Measurements from ENCODE around the gene IDI2. TPM values are rescaled to one million over a fixed set of nuclear protein-coding genes. Genes with fewer than 3 reads are reported as not detected.

Gene IDI2
- total RNA-seq, 1 donor from 2014 or later: not detected

GRCh38 chr10:985361-985760 is 40.3 kb downstream of the IDI2 start:
- H3K4me3 ChIP-seq (ENCODE audit: low read depth, low read length): no peak overlapping the region
- TF ChIP-seq CTCF (conservative IDR thresholded peaks at IDR 0.05; ENCODE audit: low read depth, low read length): no peak
- no peak for DNase-seq (ENCODE audit: low read depth)

GRCh38 chr10:983971-984655 is 41.5 kb downstream of the IDI2 start:
- no peak for DNase-seq (ENCODE audit: low read depth)
- no peak for TF ChIP-seq CTCF (conservative IDR thresholded peaks at IDR 0.05; ENCODE audit: low read depth, low read length)
- no peak overlapping the region for H3K4me3 ChIP-seq (ENCODE audit: low read depth, low read length)

- no peak overlapping the region for H3K4me3 ChIP-seq (ENCODE audit: low read depth, low read length)
- no peak for DNase-seq (ENCODE audit: low read depth)
- TF ChIP-seq CTCF (conservative IDR thresholded peaks at IDR 0.05; ENCODE audit: low read depth, low read length): no peak
Observed at GRCh38 chr10:983401-983800, 42.3 kb downstream of the IDI2 start.

GRCh38 chr10:980468-981093 is 45.1 kb downstream of the IDI2 start:
- DNase-seq (ENCODE audit: low read depth): no peak
- no peak overlapping the region for H3K4me3 ChIP-seq (ENCODE audit: low read depth, low read length)
- no peak for TF ChIP-seq CTCF (conservative IDR thresholded peaks at IDR 0.05; ENCODE audit: low read depth, low read length)

GRCh38 chr10:978826-979421 is 46.7 kb downstream of the IDI2 start:
- DNase-seq (ENCODE audit: low read depth): no peak
- H3K4me3 ChIP-seq (ENCODE audit: low read depth, low read length): no peak overlapping the region
- no peak for TF ChIP-seq CTCF (conservative IDR thresholded peaks at IDR 0.05; ENCODE audit: low read depth, low read length)

- no peak for TF ChIP-seq CTCF (conservative IDR thresholded peaks at IDR 0.05; ENCODE audit: low read depth, low read length)
- H3K4me3 ChIP-seq (ENCODE audit: low read depth, low read length): no peak overlapping the region
- DNase-seq (ENCODE audit: low read depth): no peak
Observed at GRCh38 chr10:976316-976715, 49.3 kb downstream of the IDI2 start.

- DNase-seq (ENCODE audit: low read depth): no peak
- H3K4me3 ChIP-seq (ENCODE audit: low read depth, low read length): no peak overlapping the region
- TF ChIP-seq CTCF (conservative IDR thresholded peaks at IDR 0.05; ENCODE audit: low read depth, low read length): no peak
Observed at GRCh38 chr10:974785-975074, 50.9 kb downstream of the IDI2 start.

Data from epithelial cell of proximal tubule (primary cell).